Esophagus muscularis mucosa (tissue), 4 donors: Measurements from ENCODE around the gene AGER.

Experiments used
- EP300 ChIP-seq: sonication (generic); formaldehyde crosslinking; IDR thresholded peaks from one replicate; pipeline ENCODE4 v1.6.1; 2017; ENCODE audit warnings: antibody characterized with exemption
- POLR2A ChIP-seq: fragments of 450-650 bp; IDR thresholded peaks from one replicate; pipeline ENCODE4 v1.6.1; 2017; ENCODE audit warnings: antibody characterized with exemption, moderate library complexity, mild to moderate bottlenecking, low read depth
- TF ChIP-seq, protein P1 (sequence below), 3 experiments: fragments of 200-600 bp in 2 of 3; fragments of 450-650 bp in 1 of 3; sonication (generic) in 2 of 3; IDR thresholded peaks; one replicate each; pipeline ENCODE4 v1.5.1; 2017 to 2019; ENCODE audit warnings: antibody characterized with exemption in 3 of 3, mild to moderate bottlenecking in 2 of 3, moderate library complexity in 1 of 3

GRCh38 chr6:32174416-32174815, 9.6 kb downstream of the AGER start:
- TF ChIP-seq, protein P1, sequence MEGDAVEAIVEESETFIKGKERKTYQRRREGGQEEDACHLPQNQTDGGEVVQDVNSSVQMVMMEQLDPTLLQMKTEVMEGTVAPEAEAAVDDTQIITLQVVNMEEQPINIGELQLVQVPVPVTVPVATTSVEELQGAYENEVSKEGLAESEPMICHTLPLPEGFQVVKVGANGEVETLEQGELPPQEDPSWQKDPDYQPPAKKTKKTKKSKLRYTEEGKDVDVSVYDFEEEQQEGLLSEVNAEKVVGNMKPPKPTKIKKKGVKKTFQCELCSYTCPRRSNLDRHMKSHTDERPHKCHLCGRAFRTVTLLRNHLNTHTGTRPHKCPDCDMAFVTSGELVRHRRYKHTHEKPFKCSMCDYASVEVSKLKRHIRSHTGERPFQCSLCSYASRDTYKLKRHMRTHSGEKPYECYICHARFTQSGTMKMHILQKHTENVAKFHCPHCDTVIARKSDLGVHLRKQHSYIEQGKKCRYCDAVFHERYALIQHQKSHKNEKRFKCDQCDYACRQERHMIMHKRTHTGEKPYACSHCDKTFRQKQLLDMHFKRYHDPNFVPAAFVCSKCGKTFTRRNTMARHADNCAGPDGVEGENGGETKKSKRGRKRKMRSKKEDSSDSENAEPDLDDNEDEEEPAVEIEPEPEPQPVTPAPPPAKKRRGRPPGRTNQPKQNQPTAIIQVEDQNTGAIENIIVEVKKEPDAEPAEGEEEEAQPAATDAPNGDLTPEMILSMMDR (IDR thresholded peaks at IDR 0.05): no peak
- TF ChIP-seq POLR2A: no peak
- TF ChIP-seq EP300: no peak
